Activated naive CD4-positive, alpha-beta T cell treated with anti-CD3 and anti-CD28 coated beads for 36 hours (primary cell): ENCODE results near the gene RASIP1. TPM values are rescaled to one million over a fixed set of nuclear protein-coding genes. Genes with fewer than 3 reads are reported as not detected.

Experiments used
- CTCF ChIA-PET: fragments of 350-600 bp; sonication (Branson Sonifier 250); formaldehyde crosslinking; loops from one replicate; lab custom pipeline; 2021; ENCODE audit warnings: antibody characterized with exemption; lab: Charles Lee
- DNase-seq: peaks from one replicate; pipeline ENCODE4 v3.0.0-alpha.2; 2020
- H3K27ac Mint-ChIP-seq: one replicate; pipeline ENCODE4 v1.8.0; 2021; ENCODE audit warnings: mild to moderate bottlenecking, mixed read lengths
- H3K27me3 Mint-ChIP-seq: one replicate; pipeline ENCODE4 v1.8.0; 2021; ENCODE audit warnings: low read depth, mixed read lengths
- H3K36me3 Mint-ChIP-seq: one replicate; pipeline ENCODE4 v1.8.0; 2021; ENCODE audit warnings: low read depth, mixed read lengths
- H3K4me1 Mint-ChIP-seq: one replicate; pipeline ENCODE4 v1.8.0; 2021; ENCODE audit warnings: low read depth, mixed read lengths
- H3K4me3 Mint-ChIP-seq: one replicate; pipeline ENCODE4 v1.8.0; 2021; ENCODE audit warnings: mild to moderate bottlenecking, moderate library complexity, mixed read lengths
- H3K9me3 Mint-ChIP-seq: one replicate; pipeline ENCODE4 v1.8.0; 2021; ENCODE audit warnings: mixed read lengths
- intact Hi-C: fragments of 100-400 bp; cut with micrococcal nuclease; formaldehyde crosslinking; loops from one replicate; pipeline ENCODE4 v1.15.1; 2023
- total RNA-seq, 2 experiments: library from RNA; stranded (reverse); gene quantifications; one replicate each; pipeline ENCODE4 v1.2.3, GENCODE V29; 2021

RASIP1 gene
- total RNA-seq, 2 experiments from 2014 or later: 0.17 TPM; not detected in 1

- Mint-ChIP-seq H3K4me3 (peak within 1 kb of the TSS; percentile 55), H3K36me3 (no peaks in the 10 kb centered on the region), H3K27me3 (peaks cover 22% of the 10 kb centered on the region), H3K4me1 (peaks cover 15% of the 10 kb centered on the region), H3K9me3 (no peaks in the 10 kb centered on the region), H3K27ac (peak within 1 kb of the TSS; percentile 32)
- CTCF ChIA-PET: interaction anchor here (1.0 kb wide), 1 partner anchor 65 kb away, joined by 3 read pairs; no protein-coding TSS in a partner anchor
- intact Hi-C loops: no loop called here
- peak; percentile 53 for DNase-seq
Measured at GRCh38 chr19:48752496-48753365, 12.3 kb upstream of the RASIP1 start, which contains the start of gene FUT1. FUT1 (minus strand) TSS chr19:48752641; CDS start chr19:48751281, 1,360 bp downstream.

GRCh38 chr19:48751845-48752495 is 11.6 kb upstream of the RASIP1 start:
- Mint-ChIP-seq H3K4me1 (peaks cover 17% of the 10 kb centered on the region), H3K27me3 (peaks cover 22% of the 10 kb centered on the region), H3K4me3 (peak overlapping the region; percentile 55), H3K9me3 (no peaks in the 10 kb centered on the region), H3K27ac (peak overlapping the region; percentile 32), H3K36me3 (no peaks in the 10 kb centered on the region)
- CTCF ChIA-PET: interaction anchor here (0.5 to 1.0 kb wide), 4 partner anchors 12 to 92 kb away, joined by 3 to 6 read pairs (median 4); partner anchors contain the start of gene RASIP1
- intact Hi-C loops: no loop called here
- no peak for DNase-seq

- H3K4me3 Mint-ChIP-seq: peak overlapping the region; percentile 32
- no peak for DNase-seq
- no peaks in the 10 kb centered on the region for H3K36me3 Mint-ChIP-seq
- H3K27me3 Mint-ChIP-seq: peaks cover 26% of the 10 kb centered on the region
- intact Hi-C loops: no loop called here
- H3K9me3 Mint-ChIP-seq: no peaks in the 10 kb centered on the region
- no peak overlapping the region for H3K27ac Mint-ChIP-seq
- CTCF ChIA-PET: interaction anchor here (1.0 kb wide), 1 partner anchor 63 kb away, joined by 3 read pairs; no protein-coding TSS in a partner anchor
- H3K4me1 Mint-ChIP-seq: peaks cover 25% of the 10 kb centered on the region
Measured at GRCh38 chr19:48750771-48751504, 10.5 kb upstream of the RASIP1 start.

GRCh38 chr19:48750351-48750750 is 9.9 kb upstream of the RASIP1 start:
- no peak for DNase-seq
- no peak overlapping the region for H3K27ac Mint-ChIP-seq
- no peaks in the 10 kb centered on the region for H3K9me3 Mint-ChIP-seq
- H3K4me3 Mint-ChIP-seq: no peak overlapping the region
- CTCF ChIA-PET: no interaction called here
- H3K36me3 Mint-ChIP-seq: no peaks in the 10 kb centered on the region
- peaks cover 27% of the 10 kb centered on the region for H3K27me3 Mint-ChIP-seq
- intact Hi-C loops: no loop called here
- peaks cover 27% of the 10 kb centered on the region for H3K4me1 Mint-ChIP-seq

GRCh38 chr19:48749571-48750198 is 9.3 kb upstream of the RASIP1 start:
- no peak for DNase-seq
- Mint-ChIP-seq H3K27ac (no peak overlapping the region), H3K27me3 (peaks cover 30% of the 10 kb centered on the region), H3K4me1 (peaks cover 27% of the 10 kb centered on the region), H3K9me3 (no peaks in the 10 kb centered on the region), H3K36me3 (no peaks in the 10 kb centered on the region), H3K4me3 (no peak overlapping the region)
- intact Hi-C loops: loop anchor here (5.0 kb wide), 1 partner anchor 577 kb away; the partner anchor contains the start of genes LIG1 and ZSWIM9
- CTCF ChIA-PET: no interaction called here

- CTCF ChIA-PET: interaction anchor here (0.6 to 1.0 kb wide), 4 partner anchors 48 to 349 kb away, joined by 3 read pairs; no protein-coding TSS in a partner anchor
- intact Hi-C loops: loop anchor here (5.0 kb wide), 1 partner anchor 575 kb away; the partner anchor contains the start of genes LIG1 and ZSWIM9
- Mint-ChIP-seq H3K4me3 (peak within 1 kb of the TSS; percentile 34), H3K4me1 (peaks cover 15% of the 10 kb centered on the region), H3K36me3 (no peaks in the 10 kb centered on the region), H3K27ac (no peak within 1 kb of the TSS), H3K27me3 (peaks cover 12% of the 10 kb centered on the region), H3K9me3 (no peaks in the 10 kb centered on the region)
- peak; percentile 73 for DNase-seq
Measured at GRCh38 chr19:48746738-48747575, 6.5 kb upstream of the RASIP1 start, which contains the start of gene IZUMO1. IZUMO1 (minus strand) TSS chr19:48746909; CDS start chr19:48745859, 1,050 bp downstream.

GRCh38 chr19:48746110-48746509 is 5.7 kb upstream of the RASIP1 start:
- DNase-seq: no peak
- Mint-ChIP-seq H3K4me3 (no peak overlapping the region), H3K9me3 (no peaks in the 10 kb centered on the region), H3K27me3 (peaks cover 9% of the 10 kb centered on the region), H3K36me3 (no peaks in the 10 kb centered on the region), H3K27ac (no peak overlapping the region), H3K4me1 (peaks cover 14% of the 10 kb centered on the region)
- CTCF ChIA-PET: interaction anchor here (1.0 kb wide), 1 partner anchor 49 kb away, joined by 3 read pairs; no protein-coding TSS in a partner anchor
- intact Hi-C loops: loop anchor here (5.0 kb wide), 1 partner anchor 574 kb away; the partner anchor contains the start of genes LIG1 and ZSWIM9

- intact Hi-C loops: loop anchor here (5.0 kb wide), 1 partner anchor 573 kb away; the partner anchor contains the start of genes LIG1 and ZSWIM9
- CTCF ChIA-PET: interaction anchor here (0.5 kb wide), 1 partner anchor 90 kb away, joined by 3 read pairs; no protein-coding TSS in a partner anchor
- peak overlapping the region; percentile 20 for H3K4me3 Mint-ChIP-seq
- H3K27me3 Mint-ChIP-seq: peaks cover 10% of the 10 kb centered on the region
- H3K27ac Mint-ChIP-seq: no peak overlapping the region
- no peaks in the 10 kb centered on the region for H3K36me3 Mint-ChIP-seq
- peaks cover 19% of the 10 kb centered on the region for H3K4me1 Mint-ChIP-seq
- H3K9me3 Mint-ChIP-seq: no peaks in the 10 kb centered on the region
- DNase-seq: peak; percentile 69
Measured at GRCh38 chr19:48745208-48745995, 5.0 kb upstream of the RASIP1 start.

GRCh38 chr19:48742096-48742495 is 1.7 kb upstream of the RASIP1 start:
- peaks cover 17% of the 10 kb centered on the region for H3K27me3 Mint-ChIP-seq
- H3K4me3 Mint-ChIP-seq: no peak overlapping the region
- intact Hi-C loops: no loop called here
- CTCF ChIA-PET: interaction anchor here (1.1 kb wide), 1 partner anchor 100 kb away, joined by 3 read pairs; no protein-coding TSS in a partner anchor
- DNase-seq: no peak
- peaks cover 28% of the 10 kb centered on the region for H3K4me1 Mint-ChIP-seq
- H3K36me3 Mint-ChIP-seq: no peaks in the 10 kb centered on the region
- H3K27ac Mint-ChIP-seq: no peak overlapping the region
- H3K9me3 Mint-ChIP-seq: no peaks in the 10 kb centered on the region
